Measurements from ENCODE around the gene PLAAT3.

PLAAT3 gene

DNA sequence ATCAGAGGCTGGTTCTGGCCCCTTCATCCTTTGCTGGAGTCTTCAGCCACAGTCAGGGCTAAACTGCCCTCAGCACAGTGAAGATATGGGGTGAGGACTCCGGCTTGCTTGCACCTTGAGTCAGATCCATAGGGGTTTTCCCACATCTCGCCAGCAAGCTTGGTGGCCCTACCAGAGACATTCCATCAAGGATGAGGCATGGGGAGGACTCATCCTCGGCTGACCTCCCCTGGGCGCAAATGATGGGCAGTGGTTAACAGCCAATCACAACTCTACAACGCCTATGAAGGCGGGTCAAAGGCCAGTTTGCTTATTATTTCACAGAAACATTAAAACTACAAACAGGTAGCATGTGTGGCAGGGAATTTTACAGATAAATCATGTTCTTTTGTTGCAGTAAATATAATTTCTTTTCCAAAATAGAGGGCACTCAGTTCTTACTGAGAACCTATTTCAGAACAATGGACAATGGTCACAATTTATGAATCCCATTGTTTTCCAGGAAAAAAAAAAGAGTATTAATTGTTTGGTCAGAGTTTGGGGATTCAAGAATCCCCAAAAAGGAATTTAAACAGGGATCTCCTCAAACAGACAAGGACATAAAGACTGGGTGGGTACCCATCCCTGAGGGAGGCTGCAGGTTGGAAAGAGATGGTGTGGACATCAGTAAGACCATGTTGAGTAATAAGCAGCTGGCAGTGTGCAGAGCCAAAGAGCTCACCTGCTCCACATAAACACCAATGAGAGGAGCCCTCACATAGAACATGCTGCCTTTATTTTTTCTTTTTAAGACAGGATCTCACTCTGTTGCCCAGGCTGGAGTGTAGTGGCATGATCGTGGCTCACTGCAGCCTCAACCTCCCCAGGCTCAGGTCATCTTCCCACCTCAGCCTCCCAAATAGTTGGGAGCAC is 14.8 kb downstream of the PLAAT3 start:
- TF ChIP-seq, protein P1, sequence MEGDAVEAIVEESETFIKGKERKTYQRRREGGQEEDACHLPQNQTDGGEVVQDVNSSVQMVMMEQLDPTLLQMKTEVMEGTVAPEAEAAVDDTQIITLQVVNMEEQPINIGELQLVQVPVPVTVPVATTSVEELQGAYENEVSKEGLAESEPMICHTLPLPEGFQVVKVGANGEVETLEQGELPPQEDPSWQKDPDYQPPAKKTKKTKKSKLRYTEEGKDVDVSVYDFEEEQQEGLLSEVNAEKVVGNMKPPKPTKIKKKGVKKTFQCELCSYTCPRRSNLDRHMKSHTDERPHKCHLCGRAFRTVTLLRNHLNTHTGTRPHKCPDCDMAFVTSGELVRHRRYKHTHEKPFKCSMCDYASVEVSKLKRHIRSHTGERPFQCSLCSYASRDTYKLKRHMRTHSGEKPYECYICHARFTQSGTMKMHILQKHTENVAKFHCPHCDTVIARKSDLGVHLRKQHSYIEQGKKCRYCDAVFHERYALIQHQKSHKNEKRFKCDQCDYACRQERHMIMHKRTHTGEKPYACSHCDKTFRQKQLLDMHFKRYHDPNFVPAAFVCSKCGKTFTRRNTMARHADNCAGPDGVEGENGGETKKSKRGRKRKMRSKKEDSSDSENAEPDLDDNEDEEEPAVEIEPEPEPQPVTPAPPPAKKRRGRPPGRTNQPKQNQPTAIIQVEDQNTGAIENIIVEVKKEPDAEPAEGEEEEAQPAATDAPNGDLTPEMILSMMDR (IDR thresholded peaks at IDR 0.05; ENCODE audit: control extremely low read depth, extremely low read depth, low read depth, missing control alignments): no peak
- CTCF ChIA-PET: no interaction called here
- DNase-seq (ENCODE audit: extremely low spot score): no peak
- POLR2A ChIA-PET: no interaction called here

DNA sequence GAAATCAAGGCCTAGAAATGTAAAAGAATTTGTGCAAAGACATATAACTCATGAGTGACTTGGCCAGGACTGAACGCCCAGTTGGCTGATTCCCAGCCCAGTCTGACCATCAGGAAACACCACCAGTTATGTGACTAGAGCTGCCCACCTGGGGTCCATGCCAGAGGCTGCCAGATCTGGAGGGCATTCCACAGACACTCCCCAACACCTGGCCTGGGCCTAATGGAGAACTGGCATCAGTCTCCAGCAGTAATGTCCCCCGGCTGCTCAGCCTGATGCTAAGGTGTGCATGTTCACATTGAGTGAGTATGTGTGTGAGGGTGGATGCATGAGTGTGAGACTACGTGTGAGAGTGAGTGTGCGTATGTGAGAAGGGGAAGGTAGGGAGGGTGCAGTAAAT is 15.7 kb downstream of the PLAAT3 start:
- TF ChIP-seq, protein P1 (IDR thresholded peaks at IDR 0.05; ENCODE audit: control extremely low read depth, extremely low read depth, low read depth, missing control alignments): no peak
- CTCF ChIA-PET: no interaction called here
- DNase-seq (ENCODE audit: extremely low spot score): no peak
- POLR2A ChIA-PET: no interaction called here

DNA sequence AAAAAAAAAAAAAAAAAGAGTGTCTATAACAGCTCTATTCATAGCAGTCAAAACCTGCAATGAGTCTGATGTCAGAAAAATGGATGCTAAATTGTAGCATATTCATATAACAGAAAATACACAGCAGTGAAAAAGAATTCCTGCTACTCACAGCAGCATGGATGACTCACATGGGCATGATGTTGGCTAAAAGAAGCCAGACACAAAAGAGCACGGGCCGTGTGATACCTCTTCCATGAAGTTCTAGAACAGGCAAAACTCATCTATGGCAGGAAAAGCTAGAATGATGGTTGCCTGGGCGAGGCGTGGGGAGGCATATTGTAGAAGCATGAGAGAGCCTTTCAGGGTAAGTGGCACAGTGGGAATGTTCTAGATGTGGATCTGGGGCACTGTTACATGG is 18.9 kb downstream of the PLAAT3 start:
- TF ChIP-seq, protein P1 (IDR thresholded peaks at IDR 0.05; ENCODE audit: control extremely low read depth, extremely low read depth, low read depth, missing control alignments): no peak
- POLR2A ChIA-PET: no interaction called here
- DNase-seq (ENCODE audit: extremely low spot score): no peak
- CTCF ChIA-PET: interaction anchor here (1.9 kb wide), 1 partner anchor 28 kb away, joined by 3 read pairs; no protein-coding TSS in a partner anchor

DNA sequence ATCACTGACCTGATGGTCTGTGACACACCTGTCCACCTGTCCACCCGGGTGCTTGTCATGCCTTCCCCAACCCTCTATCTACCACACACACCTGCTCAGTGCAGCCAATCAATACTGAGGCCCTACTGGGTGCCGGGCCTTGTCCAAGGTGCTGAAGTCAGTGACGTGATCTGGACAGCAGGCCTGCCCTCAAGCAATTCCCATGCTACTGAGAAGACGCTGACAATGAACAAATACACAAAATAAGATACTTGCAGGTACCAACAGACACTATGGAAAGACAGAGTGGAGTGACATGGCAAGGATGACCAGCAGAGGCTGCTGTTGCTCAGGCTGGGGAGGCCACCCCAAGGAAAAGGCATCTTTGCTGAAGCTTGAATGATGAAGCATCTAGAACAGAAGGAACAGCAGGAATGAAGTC is 21.2 kb downstream of the PLAAT3 start:
- DNase-seq (ENCODE audit: extremely low spot score): no peak
- ChIA-PET CTCF (interaction anchor here (0.7 to 2.6 kb wide), 4 partner anchors 8 to 36 kb away, joined by 3 to 9 read pairs (median 3); no protein-coding TSS in a partner anchor), POLR2A (no interaction called here)
- TF ChIP-seq, protein P1 (IDR thresholded peaks at IDR 0.05; ENCODE audit: control extremely low read depth, extremely low read depth, low read depth, missing control alignments): peak; percentile 63

DNA sequence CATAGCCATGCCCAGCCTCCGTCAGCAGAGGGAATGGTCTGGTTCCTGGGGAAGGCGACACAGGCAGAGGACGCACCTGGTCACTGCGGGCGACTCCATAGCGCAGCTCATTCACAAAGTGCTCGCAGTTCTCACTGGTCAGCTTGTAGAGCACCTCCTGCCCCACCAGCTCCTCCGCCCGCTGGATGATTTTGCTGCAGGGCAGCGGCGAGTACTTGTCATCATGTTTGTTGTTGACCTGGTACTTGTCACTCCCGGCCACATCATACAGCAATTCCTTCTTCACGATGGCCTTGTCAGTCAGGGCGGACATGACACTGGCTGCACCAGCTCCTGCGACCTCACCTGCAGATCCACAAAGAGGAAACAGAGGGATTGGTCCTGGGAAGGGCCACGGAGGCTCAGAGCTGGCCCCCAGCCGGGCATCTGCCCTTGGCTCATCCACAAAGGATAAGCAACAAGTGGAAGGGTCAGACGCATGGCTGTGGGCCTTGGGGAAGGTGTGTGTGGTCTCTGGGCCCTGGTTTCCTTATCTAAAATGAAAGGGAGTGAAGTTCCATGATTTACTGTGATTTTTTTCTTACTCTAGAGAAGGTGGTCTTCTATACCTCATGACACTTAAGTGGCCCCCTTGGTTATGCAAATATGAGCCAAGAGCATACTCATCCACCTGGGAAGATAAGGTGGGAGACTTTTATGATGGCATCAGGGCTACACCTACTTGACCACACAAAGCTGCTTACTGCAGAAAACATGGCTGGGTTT is 24.0 kb downstream of the PLAAT3 start:
- ChIA-PET CTCF (interaction anchor here (1.5 kb wide), 1 partner anchor 12 kb away, joined by 3 read pairs; no protein-coding TSS in a partner anchor), POLR2A (no interaction called here)
- no peak for DNase-seq (ENCODE audit: extremely low spot score)
- TF ChIP-seq, protein P1 (IDR thresholded peaks at IDR 0.05; ENCODE audit: control extremely low read depth, extremely low read depth, low read depth, missing control alignments): no peak

DNA sequence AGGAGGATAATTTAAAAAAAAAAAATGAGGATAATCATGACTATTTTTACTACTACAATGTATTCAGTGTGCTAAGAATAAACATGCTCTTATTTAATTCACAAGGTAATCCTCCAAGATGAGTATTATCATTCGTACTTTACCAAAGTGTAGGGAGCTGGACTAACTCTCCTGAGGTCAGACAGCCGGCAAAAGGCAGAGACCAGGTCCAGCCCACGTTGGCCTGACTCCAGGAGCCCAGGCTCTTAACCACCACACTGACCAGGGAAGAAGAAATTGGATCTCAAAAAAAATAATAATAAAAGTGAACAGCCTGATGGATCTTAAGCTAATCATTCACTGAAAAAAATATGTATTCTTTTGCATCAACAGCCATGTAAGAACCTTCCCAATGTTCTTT is 25.2 kb downstream of the PLAAT3 start:
- CTCF ChIA-PET: interaction anchor here (0.7 to 1.1 kb wide), 2 partner anchors 12 to 52 kb away, joined by 3 read pairs; partner anchors contain the start of gene PLAAT4
- TF ChIP-seq, protein P1 (IDR thresholded peaks at IDR 0.05; ENCODE audit: control extremely low read depth, extremely low read depth, low read depth, missing control alignments): no peak
- no peak for DNase-seq (ENCODE audit: extremely low spot score)
- POLR2A ChIA-PET: no interaction called here

Measured in GM10248 (cell line).